Smooth muscle cell of the brain vasculature (primary cell): Measurements from ENCODE around the gene ZP3.
"Not testable (repeated sequence)": the region's sequence is repeated elsewhere in the genome, so short reads cannot be mapped to it uniquely, and the experiment has no call there.

Experiments used
- DNase-seq: peaks from one replicate; pipeline ENCODE4 v3.0.0-alpha.2; 2012; ENCODE audit warnings: low read depth, low spot score

ZP3 gene

GRCh38 chr7:76405738-76406137 lies 19.0 kb upstream of the ZP3 start:
- DNase-seq = no peak

DNA sequence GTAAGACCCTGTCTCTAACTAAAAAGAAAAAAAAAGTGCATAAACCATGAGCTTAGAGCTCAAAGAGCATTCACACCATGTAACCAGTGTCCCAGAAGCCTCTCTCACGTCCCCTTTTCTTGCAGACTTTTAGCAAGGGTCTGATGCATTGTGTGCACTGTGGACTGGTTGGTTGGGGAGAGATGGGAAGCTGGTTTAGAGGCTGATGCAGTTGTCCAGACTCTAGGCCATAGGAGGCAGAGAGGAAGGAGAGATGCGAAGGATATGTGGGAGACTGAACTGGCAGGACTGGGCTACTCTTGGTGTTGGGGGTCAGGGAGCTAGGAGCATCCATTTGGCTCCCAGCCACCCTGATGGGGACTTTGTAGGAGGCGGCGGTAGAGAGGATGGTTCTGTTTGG lies 17.0 kb upstream of the ZP3 start:
- DNase-seq = no peak

DNA sequence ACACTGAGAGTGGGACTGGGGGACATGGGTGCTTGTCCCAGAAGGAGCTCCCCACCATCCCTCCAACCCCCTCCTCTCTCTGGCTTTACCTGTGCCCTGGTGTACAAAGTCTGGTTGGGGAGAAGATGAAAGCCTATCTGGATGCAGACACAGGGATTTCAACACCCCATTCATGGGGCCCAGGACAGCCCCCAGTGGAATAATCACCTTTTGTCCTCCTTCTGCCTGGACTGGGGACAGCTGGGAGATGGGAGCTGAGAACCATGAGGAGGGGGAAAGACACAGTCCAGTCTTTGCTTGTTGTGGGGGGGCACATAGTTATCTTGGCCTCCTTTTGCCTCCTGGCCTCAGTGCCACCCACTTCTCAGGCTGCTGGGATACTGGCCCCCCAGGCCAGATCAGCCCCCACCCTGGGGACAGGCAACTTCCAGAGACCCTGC lies 16.6 kb upstream of the ZP3 start:
- DNase-seq = no peak

DNA sequence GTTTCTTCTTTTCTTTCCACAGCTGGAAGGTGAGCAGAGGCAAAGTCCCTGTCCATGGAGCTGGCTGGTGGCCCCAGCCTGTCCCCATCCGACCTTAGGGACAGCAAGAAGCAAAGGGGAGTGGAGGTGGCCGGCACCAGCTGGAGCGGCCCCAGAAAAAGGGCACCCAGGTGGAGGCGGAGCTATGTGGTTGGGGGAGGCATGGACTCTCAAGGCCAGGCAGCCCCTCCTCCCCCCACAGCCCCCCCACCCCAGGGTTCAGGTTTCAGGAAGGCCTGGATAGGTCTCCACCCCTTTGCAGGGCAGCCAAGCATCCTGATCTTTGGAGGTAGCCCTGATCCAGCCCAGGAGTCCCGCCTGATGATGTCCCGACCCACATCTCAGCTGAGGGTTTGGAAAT lies 15.2 kb upstream of the ZP3 start, which contains the start of gene SSC4D:
SSC4D (minus strand) TSS at position 161 of the 400 bp plus-strand sequence. CDS start 5,258 bp downstream, outside the sequence.
- no peak for DNase-seq

- no peak for DNase-seq
Observed at GRCh38 chr7:76411626-76412025, 13.1 kb upstream of the ZP3 start.

GRCh38 chr7:76412249-76412648 lies 12.5 kb upstream of the ZP3 start:
- DNase-seq = no peak

DNA sequence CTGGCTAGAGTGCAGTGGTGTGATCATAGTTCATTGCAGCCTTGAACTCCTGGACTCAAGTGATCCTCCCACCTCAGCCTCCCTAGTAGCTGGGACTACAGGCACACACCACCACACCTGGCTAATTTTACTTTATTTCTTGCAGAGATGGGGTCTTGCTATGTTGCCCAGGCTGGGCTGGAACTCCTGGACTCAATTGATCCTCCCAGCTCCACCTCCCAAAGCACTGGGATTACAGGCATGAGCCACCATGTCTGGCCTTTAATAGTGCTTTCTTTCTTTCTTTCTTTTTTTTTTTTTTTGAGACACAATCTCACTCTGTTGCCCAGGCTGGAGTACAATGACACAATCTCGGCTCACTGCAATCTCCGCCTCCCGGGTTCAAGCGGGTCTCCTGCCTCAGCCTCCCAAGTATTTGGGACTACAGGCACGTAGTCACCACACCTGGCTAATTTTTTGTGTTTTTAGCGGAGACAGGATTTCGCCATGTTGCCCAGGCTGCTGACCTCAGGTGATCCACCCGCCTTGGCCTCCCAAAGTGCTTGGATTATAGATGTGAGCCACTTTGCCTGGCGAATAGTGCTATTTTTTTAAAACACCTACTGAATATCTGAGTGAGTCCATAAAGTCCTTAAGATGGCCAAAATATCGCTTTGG lies 7.0 kb upstream of the ZP3 start:
- not testable (repeated sequence) for DNase-seq

- not testable (repeated sequence) for DNase-seq
Observed at GRCh38 chr7:76421097-76421496, 3.7 kb upstream of the ZP3 start.

GRCh38 chr7:76423666-76424412 lies 911 bp upstream of the ZP3 start:
- no peak for DNase-seq

GRCh38 chr7:76425156-76425555 lies 406 bp downstream of the ZP3 start:
- no peak for DNase-seq

DNA sequence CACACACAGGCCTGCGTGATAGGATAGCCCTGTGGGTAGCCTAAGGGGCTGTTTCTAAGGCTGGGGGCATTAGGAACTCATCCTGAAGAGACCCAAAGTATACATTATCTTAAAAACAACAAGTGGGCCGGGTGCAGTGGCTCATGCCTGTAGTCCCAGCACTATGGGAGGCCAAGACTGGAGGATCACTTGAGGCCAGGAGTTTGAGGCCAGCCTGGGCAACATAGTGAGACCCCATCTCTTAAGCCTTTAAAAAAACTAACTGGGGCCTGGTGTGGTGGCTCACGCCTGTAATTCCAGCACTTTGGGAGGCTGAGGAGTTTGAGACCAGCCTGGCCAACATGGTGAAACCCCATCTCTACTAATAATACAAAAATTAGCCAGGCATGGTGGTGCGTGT lies 808 bp downstream of the ZP3 start:
- not testable (repeated sequence) for DNase-seq

- DNase-seq = no peak
Observed at GRCh38 chr7:76426246-76426645, 1.5 kb downstream of the ZP3 start.

DNA sequence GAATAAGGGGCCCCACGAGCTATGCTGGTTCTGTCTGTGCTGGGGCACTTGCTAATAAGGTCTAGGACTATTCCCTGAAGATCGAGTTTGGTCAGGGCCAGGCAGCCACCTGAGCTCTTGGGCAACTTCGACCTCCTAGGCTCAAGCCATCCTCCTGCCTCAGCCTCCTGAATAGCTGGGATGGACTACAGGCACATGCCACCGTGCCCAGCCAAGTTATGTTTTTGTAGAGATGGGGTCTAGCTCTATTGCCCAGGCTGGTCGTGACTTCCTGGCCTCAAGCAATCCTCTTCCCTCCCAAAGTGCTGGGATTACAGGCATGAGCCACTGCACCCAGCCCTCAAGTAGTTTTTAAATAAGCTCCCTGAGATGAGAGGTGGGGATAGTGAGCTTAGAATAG lies 2.9 kb downstream of the ZP3 start:
- no peak for DNase-seq

GRCh38 chr7:76428149-76428823 lies 3.5 kb downstream of the ZP3 start:
- DNase-seq = no peak

GRCh38 chr7:76428868-76429805 lies 4.4 kb downstream of the ZP3 start:
- DNase-seq = no peak

DNA sequence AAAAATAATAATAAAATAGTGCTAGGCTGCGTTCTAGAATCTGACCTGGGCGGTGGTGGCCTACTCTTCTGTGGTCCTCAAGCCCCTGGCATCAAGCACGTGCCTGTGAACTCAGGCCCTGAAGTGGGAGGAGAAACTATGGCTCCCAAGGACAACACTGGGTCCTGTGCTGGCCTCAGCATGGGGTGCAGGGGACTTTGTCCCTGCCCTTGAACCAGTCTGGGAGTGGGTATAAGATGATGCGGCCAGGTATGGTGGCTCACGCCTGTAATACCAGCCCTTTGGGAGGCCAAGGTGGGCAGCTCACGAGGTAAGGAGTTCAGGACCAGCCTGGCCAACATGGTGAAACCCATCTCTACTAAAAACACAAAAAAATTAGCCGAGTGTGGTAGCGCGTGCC lies 5.5 kb downstream of the ZP3 start:
- no peak for DNase-seq

DNA sequence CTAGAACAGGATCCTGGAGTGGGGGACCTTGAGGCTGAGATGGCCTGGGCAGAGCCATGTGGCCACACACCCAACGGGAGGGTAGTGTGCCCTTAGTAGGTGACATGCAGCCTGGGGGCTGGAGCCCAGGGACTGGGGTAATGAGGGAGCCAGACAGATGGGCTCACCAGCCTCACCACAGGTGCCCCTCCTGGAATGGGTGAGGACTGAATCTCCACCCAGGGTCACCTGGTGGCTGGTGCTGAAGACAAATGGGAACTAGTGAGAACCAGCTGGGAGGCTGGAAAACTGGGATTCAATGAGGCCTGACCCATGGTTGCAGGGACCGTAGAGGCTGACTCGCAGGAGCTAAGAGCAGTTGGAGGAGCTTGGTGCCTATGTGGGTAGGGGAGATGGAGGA lies 6.1 kb downstream of the ZP3 start:
- DNase-seq = no peak

- peak; percentile 67 for DNase-seq
Observed at GRCh38 chr7:76437873-76438272, 13.1 kb downstream of the ZP3 start.

GRCh38 chr7:76439120-76439888 lies 14.6 kb downstream of the ZP3 start:
- not testable (repeated sequence) for DNase-seq

- DNase-seq = not testable (repeated sequence)
Observed at GRCh38 chr7:76440404-76440803, 15.7 kb downstream of the ZP3 start.

DNA sequence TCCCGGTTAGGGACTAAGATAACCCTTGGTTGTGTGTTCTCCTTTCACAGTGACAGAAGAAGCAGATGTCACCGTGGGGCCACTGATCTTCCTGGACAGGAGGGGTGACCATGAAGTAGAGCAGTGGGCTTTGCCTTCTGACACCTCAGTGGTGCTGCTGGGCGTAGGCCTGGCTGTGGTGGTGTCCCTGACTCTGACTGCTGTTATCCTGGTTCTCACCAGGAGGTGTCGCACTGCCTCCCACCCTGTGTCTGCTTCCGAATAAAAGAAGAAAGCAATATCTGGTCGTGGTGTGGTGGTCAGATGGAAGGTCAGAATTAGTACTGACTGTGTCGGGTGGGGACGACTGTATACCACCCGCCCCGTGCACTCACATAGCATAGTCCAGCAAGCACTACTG lies 17.0 kb downstream of the ZP3 start:
- DNase-seq = not testable (repeated sequence)
